Activated CD4-positive, CD25-positive, alpha-beta regulatory T cell treated with anti-CD3 and anti-CD28 coated beads, Interleukin-2, amount 50 U/mL, for 16 hours (primary cell): Measurements from ENCODE around the gene INSIG2.

Experiments
- DNase-seq: peaks from one replicate; pipeline ENCODE4 v3.0.0-alpha.2; 2020; ENCODE audit warnings: low read depth, low spot score

Gene INSIG2

GRCh38 chr2:118127250-118127649, 39.0 kb downstream of the INSIG2 start:
- no peak for DNase-seq

GRCh38 chr2:118128826-118129225, 40.6 kb downstream of the INSIG2 start:
- DNase-seq: no peak

- DNase-seq: no peak
These were observed 42.1 kb downstream of the INSIG2 start for GRCh38 chr2:118130385-118130784.

- no peak for DNase-seq
These were observed 43.5 kb downstream of the INSIG2 start for GRCh38 chr2:118131771-118132170.

- no peak for DNase-seq
These were observed 45.6 kb downstream of the INSIG2 start for GRCh38 chr2:118133916-118134315.

GRCh38 chr2:118134650-118135049, 46.4 kb downstream of the INSIG2 start:
- DNase-seq: no peak

- DNase-seq: no peak
These were observed 56.9 kb downstream of the INSIG2 start for GRCh38 chr2:118145207-118145606.

- no peak for DNase-seq
These were observed 57.5 kb downstream of the INSIG2 start for GRCh38 chr2:118145806-118146205.

- no peak for DNase-seq
These were observed 58.3 kb downstream of the INSIG2 start for GRCh38 chr2:118146315-118147283.

- DNase-seq: no peak
These were observed 59.9 kb downstream of the INSIG2 start for GRCh38 chr2:118148133-118148532.

- no peak for DNase-seq
These were observed 60.5 kb downstream of the INSIG2 start for GRCh38 chr2:118148809-118149208.

- no peak for DNase-seq
These were observed 62.0 kb downstream of the INSIG2 start for GRCh38 chr2:118150294-118150693.

- no peak for DNase-seq
These were observed 63.6 kb downstream of the INSIG2 start for GRCh38 chr2:118151831-118152230.

- no peak for DNase-seq
These were observed 65.2 kb downstream of the INSIG2 start for GRCh38 chr2:118153433-118153832.

GRCh38 chr2:118154176-118154575, 65.9 kb downstream of the INSIG2 start:
- DNase-seq: no peak
